Measurements from ENCODE around the gene KIR3DL2. TPM values are rescaled to one million over a fixed set of nuclear protein-coding genes. Genes with fewer than 3 reads are reported as not detected.

Gene KIR3DL2
- total and polyA plus RNA-seq, 2 of the 4 experiments (the other 2 are of a cell fraction), result not detected

DNA sequence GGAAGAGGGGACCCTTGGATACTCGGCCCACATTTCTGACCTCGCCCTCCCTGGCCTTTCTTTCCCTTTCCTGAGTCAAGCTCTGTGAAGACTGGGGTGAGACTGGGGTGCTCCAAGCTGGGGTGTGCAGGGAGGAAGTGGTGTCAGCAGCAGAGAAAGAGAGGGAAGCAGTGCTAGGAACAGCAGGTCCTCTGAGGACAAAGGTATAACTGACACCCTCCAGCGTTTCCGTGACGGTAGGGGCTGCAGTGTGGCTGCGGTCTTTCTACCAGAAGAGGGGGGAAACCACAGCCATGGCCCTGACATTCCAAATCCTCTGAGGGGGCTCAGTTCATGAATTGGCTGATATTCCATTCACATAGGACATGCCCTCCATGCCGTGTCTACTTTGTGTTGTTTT is 1.1 kb downstream of the KIR3DL2 start:
- intact Hi-C loops (cut with micrococcal nuclease) (no loop called here), in situ Hi-C loops (cut with MboI; ENCODE audit: low sequenced_read_pairs) (no loop called here), dilution Hi-C loops (cut with HindIII; ENCODE audit: low sequenced_read_pairs, unreplicated experiment) (no loop called here)
- 66% methylated on average over 6 of the region's 7 CpGs; no CpG with 5 or more reads in 1 of the 2 experiments for WGBS, 2 experiments (ENCODE audit: extremely low coverage in 2 of 2, insufficient read length in 1 of 2)
- no peak overlapping the region for H2BK5ac ChIP-seq (ENCODE audit: low read depth, low read length, poor library complexity, severe bottlenecking)
- no peak overlapping the region for H4K5ac ChIP-seq (ENCODE audit: low read depth, low read length)
- H3K79me1 ChIP-seq (ENCODE audit: low read depth in 1 of 2, low read length in 2 of 2), result no peaks in the 10 kb centered on the region
- no peak overlapping the region for H3K9ac ChIP-seq (ENCODE audit: low read depth, low read length)
- no peak for TF ChIP-seq POLR2A (IDR thresholded peaks at IDR 0.05; ENCODE audit: low read depth, low read length)
- TF ChIP-seq RAD21 (IDR thresholded peaks at IDR 0.05; ENCODE audit: low read length), result no peak
- TF ChIP-seq MXI1 (IDR thresholded peaks at IDR 0.05; ENCODE audit: borderline replicate concordance, low read depth, low read length), result no peak
- no peak for TF ChIP-seq FOS (IDR thresholded peaks at IDR 0.05; ENCODE audit: low read depth, low read length)
- no peak for TF ChIP-seq SMC3 (IDR thresholded peaks at IDR 0.05; ENCODE audit: low read depth, low read length)
- TF ChIP-seq RFX5 (IDR thresholded peaks at IDR 0.05; ENCODE audit: low read depth, low read length), result no peak
- TF ChIP-seq BHLHE40 (IDR thresholded peaks at IDR 0.05; ENCODE audit: low read depth, low read length), result no peak
- TF ChIP-seq, protein P1, sequence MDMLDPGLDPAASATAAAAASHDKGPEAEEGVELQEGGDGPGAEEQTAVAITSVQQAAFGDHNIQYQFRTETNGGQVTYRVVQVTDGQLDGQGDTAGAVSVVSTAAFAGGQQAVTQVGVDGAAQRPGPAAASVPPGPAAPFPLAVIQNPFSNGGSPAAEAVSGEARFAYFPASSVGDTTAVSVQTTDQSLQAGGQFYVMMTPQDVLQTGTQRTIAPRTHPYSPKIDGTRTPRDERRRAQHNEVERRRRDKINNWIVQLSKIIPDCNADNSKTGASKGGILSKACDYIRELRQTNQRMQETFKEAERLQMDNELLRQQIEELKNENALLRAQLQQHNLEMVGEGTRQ (IDR thresholded peaks at IDR 0.05; ENCODE audit: low read depth, low read length), result no peak
- TF ChIP-seq CHD1 (IDR thresholded peaks at IDR 0.05; ENCODE audit: low read depth, low read length), result no peak
- TF ChIP-seq, protein P2, sequence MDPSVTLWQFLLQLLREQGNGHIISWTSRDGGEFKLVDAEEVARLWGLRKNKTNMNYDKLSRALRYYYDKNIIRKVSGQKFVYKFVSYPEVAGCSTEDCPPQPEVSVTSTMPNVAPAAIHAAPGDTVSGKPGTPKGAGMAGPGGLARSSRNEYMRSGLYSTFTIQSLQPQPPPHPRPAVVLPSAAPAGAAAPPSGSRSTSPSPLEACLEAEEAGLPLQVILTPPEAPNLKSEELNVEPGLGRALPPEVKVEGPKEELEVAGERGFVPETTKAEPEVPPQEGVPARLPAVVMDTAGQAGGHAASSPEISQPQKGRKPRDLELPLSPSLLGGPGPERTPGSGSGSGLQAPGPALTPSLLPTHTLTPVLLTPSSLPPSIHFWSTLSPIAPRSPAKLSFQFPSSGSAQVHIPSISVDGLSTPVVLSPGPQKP (IDR thresholded peaks at IDR 0.05; ENCODE audit: borderline replicate concordance, low read depth, low read length), result no peak
- no peak for TF ChIP-seq NFE2L2 (IDR thresholded peaks at IDR 0.05; ENCODE audit: low read depth, low read length)
- no peak for TF ChIP-seq CEBPB (IDR thresholded peaks at IDR 0.05; ENCODE audit: low read depth, low read length)
- no peak for TF ChIP-seq RCOR1 (IDR thresholded peaks at IDR 0.05; ENCODE audit: insufficient replicate concordance, low read length)
- TF ChIP-seq MAFK (IDR thresholded peaks at IDR 0.05; ENCODE audit: low read depth, low read length), result no peak
- TF ChIP-seq, protein P3, sequence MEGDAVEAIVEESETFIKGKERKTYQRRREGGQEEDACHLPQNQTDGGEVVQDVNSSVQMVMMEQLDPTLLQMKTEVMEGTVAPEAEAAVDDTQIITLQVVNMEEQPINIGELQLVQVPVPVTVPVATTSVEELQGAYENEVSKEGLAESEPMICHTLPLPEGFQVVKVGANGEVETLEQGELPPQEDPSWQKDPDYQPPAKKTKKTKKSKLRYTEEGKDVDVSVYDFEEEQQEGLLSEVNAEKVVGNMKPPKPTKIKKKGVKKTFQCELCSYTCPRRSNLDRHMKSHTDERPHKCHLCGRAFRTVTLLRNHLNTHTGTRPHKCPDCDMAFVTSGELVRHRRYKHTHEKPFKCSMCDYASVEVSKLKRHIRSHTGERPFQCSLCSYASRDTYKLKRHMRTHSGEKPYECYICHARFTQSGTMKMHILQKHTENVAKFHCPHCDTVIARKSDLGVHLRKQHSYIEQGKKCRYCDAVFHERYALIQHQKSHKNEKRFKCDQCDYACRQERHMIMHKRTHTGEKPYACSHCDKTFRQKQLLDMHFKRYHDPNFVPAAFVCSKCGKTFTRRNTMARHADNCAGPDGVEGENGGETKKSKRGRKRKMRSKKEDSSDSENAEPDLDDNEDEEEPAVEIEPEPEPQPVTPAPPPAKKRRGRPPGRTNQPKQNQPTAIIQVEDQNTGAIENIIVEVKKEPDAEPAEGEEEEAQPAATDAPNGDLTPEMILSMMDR (conservative IDR thresholded peaks at IDR 0.05; ENCODE audit: low read depth, low read length), result no peak
- TF ChIP-seq MAZ (IDR thresholded peaks at IDR 0.05; ENCODE audit: borderline replicate concordance, low read depth, low read length), result no peak
- no peaks in the 10 kb centered on the region for H3K4me1 ChIP-seq (ENCODE audit: control insufficient read depth, insufficient read depth, low read length)
- no peaks in the 10 kb centered on the region for H3K36me3 ChIP-seq (ENCODE audit: control insufficient read depth, insufficient read depth, low read length)
- no peak overlapping the region for H3K14ac ChIP-seq (replicated peaks; ENCODE audit: low read depth, low read length)
- H2BK15ac ChIP-seq (ENCODE audit: low read depth, low read length), result no peak overlapping the region
- no peaks in the 10 kb centered on the region for H4K20me1 ChIP-seq (ENCODE audit: insufficient read depth, low read length)
- no peak overlapping the region for H3K4me2 ChIP-seq (ENCODE audit: low read depth, low read length)
- BruUV-seq (replicated peaks), result no TSS peak
- ChIA-PET CTCF (no interaction called here), POLR2A (ENCODE audit: unreplicated experiment) (no interaction called here)
- H3K23ac ChIP-seq (ENCODE audit: low read depth, low read length), result no peak overlapping the region
- H3K9me3 ChIP-seq (ENCODE audit: control insufficient read depth, insufficient read depth, low read length), result peaks cover 38% of the 10 kb centered on the region
- H3K4ac ChIP-seq (ENCODE audit: low read depth, low read length), result no peak overlapping the region
- no peak overlapping the region for H3K4me3 ChIP-seq (ENCODE audit: insufficient read depth, low read depth, low read length)
- H2AFZ ChIP-seq (replicated peaks; ENCODE audit: low read length, poor library complexity), result no peak overlapping the region
- no peak overlapping the region for H2AK5ac ChIP-seq (ENCODE audit: low read depth, low read length)
- H3K18ac ChIP-seq (ENCODE audit: low read depth, low read length), result no peak overlapping the region
- H2BK20ac ChIP-seq (ENCODE audit: low read depth, low read length), result no peak overlapping the region
- no peak overlapping the region for H4K8ac ChIP-seq (ENCODE audit: low read depth in 2 of 2, low read length in 2 of 2)
- no peak for ATAC-seq (ENCODE audit: low read depth)
- no peak overlapping the region for H2BK120ac ChIP-seq (ENCODE audit: low read depth, low read length)
- no peak overlapping the region for H3K56ac ChIP-seq (ENCODE audit: extremely low read depth, insufficient read depth, low read length)
- no peaks in the 10 kb centered on the region for H3K9me1 ChIP-seq (ENCODE audit: insufficient read depth, low read length)
- no peak for DNase-seq
- H4K91ac ChIP-seq (ENCODE audit: insufficient read depth, low read depth, low read length), result no peak overlapping the region
- no peak overlapping the region for H3K27ac ChIP-seq (ENCODE audit: insufficient read depth, low read length)
- H2AK9ac ChIP-seq (replicated peaks; ENCODE audit: low read depth, low read length, poor library complexity), result no peak overlapping the region
- no peaks in the 10 kb centered on the region for H3K27me3 ChIP-seq (ENCODE audit: control insufficient read depth, insufficient read depth, low read length)
